GM15510 (cell line): ENCODE measurements around the gene GPR83.

Experiments
- POLR2A ChIP-seq: IDR thresholded peaks from 3 replicates; pipeline ENCODE4 v1.6.1; 2011; ENCODE audit warnings: borderline replicate concordance; ENCODE audit not compliant: insufficient read length; ENCODE audit errors: extremely low read depth

Gene GPR83

GRCh38 chr11:94400839-94401772, at the start of gene GPR83:
TSS of gene GPR83 (minus strand) at chr11:94401419. CDS start at chr11:94401247, 172 bp downstream.
- TF ChIP-seq POLR2A = no peak

DNA sequence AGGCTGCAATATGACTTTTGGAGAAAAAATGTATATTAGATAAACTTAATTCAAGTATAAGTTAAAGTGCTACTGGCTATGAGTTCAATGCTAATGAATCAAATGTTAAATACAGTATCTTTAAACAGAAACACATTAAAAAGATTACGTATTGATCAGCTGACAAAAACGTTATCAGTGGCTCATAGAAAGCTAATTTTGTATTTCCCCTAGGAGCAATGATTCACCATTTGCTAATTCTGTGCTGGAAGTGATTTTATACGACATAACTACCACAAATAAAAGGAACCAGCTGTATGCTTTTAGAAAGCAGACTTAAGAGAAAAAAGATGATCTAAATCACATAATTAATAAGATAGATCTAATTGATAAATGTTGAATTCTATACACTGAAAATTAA, 48.8 kb upstream of the GPR83 start:
- no peak for TF ChIP-seq POLR2A

DNA sequence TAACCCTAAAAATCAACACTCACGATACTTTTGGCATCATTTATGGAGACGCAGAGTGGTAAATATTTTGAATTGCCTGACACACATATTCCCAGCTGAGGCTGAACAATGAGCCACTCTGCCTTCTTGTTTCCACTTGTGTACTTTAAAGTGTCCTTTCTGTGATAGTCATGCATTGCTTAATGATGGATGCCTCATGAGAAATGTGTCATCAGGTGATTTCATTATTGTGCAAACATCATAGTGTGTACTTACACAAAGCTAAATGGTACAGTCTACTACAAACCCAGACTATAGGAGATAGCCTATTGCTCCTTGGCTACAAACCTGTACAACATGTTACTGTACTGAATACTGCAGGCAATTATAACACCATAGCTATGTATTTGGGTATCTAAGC, 48.2 kb upstream of the GPR83 start:
- no peak for TF ChIP-seq POLR2A

- TF ChIP-seq POLR2A = no peak
Observed at GRCh38 chr11:94449029-94449428, 47.8 kb upstream of the GPR83 start.

GRCh38 chr11:94447149-94447548, 45.9 kb upstream of the GPR83 start:
- no peak for TF ChIP-seq POLR2A

DNA sequence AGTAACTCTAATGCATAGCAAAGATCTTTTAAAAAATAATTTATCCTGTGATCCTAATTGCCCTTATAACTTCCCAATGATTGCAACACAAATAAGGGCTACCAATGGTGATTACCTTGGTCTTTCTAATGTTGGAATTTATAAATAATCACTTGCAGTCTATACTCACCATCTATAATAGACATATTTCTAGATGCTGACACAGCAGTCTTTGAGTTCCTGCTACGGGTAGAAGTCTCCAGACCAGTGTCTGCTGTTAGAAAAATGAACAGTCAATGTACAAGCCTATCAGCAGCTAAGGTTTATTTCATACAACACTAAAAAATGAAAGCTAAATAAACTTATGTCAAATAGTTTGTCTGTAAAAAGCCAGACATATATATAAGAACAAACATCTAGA, 44.4 kb upstream of the GPR83 start:
- TF ChIP-seq POLR2A = no peak

DNA sequence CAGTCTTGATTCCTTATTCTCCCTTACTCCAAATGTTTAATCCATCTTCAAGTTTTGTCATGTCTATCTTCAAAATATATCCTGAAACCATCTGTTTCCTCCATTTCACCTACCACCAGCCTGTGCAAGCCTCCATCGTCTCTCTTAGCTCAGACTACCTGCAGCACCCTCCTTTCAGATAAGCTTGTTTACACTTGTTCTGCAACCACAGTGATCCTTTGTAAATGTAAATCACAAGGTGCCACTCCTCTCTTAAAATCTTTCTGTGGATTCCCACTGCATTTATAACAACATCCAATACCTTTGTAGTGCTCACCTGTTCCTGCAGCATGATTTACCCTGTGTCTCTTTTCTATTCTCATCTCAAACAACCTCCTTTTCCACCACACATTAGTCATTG, 31.8 kb upstream of the GPR83 start:
- no peak for TF ChIP-seq POLR2A

DNA sequence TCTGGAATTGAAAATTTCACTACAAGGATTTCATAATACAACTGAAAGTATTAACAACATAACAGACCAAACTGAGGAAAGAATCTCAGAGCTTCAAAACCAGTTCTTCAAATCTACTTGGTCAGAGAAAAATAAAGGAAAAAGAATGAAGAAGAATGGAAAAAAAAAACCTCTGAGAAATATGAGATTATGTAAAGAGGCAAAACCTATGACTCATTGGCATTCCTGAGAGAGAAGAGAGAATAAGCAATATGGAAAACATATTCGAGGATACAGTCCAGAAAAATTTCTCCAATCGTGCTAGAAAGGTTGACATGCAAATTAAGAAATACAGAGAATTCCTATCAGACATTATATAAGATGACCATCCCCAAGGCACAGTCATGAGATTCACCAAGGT, 23.4 kb upstream of the GPR83 start:
- TF ChIP-seq POLR2A = no peak

- TF ChIP-seq POLR2A = no peak
Observed at GRCh38 chr11:94424011-94424410, 22.8 kb upstream of the GPR83 start.

DNA sequence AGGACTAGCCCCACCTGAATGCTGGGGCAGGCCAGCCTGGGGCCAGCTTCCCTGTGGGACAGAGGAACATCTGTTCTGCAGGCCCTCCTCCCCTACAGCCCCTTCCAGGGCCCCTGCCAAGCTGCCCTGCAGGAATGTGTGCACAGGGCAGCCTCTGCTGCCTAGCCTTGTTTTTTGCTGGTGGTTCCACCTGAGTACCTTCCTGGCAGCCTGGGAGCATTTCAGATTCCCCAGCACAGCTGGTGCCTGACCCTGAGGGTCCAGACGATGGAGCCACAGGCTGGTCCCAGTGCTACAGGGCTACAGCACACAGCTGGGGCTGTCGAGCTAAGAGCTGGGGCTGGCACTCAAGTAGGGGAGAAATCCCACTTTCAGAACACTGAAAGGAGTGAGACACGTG, 22.3 kb upstream of the GPR83 start:
- TF ChIP-seq POLR2A = no peak

- no peak for TF ChIP-seq POLR2A
Observed at GRCh38 chr11:94418123-94418765, 17.0 kb upstream of the GPR83 start.

GRCh38 chr11:94417386-94417987, 16.3 kb upstream of the GPR83 start:
- no peak for TF ChIP-seq POLR2A

- TF ChIP-seq POLR2A = no peak
Observed at GRCh38 chr11:94405062-94405833, 4.0 kb upstream of the GPR83 start.

DNA sequence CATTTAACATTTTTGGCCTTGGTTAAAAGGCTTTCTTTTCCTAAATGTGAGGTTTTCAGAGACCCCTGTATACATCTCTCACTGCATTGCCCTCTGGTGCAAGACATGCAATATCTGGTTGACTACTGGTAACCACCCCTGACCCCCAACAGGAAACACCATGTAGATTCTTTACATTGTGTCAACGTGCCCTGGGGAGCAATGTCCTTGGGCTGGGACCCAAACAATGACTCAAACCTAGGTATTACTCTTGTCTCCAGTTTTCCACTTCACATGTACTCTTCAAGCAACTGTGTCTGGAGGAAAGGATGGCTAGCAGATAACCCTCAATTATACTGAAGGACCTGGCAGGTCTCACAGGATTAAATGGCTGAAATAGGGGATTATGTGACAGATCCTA, 1.1 kb upstream of the GPR83 start:
- TF ChIP-seq POLR2A = no peak
